Measurements from ENCODE around the gene SYNE1. TPM values are rescaled to one million over a fixed set of nuclear protein-coding genes. Genes with fewer than 3 reads are reported as not detected.

SYNE1 gene
- total and polyA plus RNA-seq, 4 donors = 10.2 to 105 (median 24.5) TPM

- no peak overlapping the region for H3K9ac ChIP-seq (ENCODE audit: low read depth in 1 of 2, low read length in 2 of 2)
Measured at GRCh38 chr6:152096863-152097496, 540.2 kb downstream of the SYNE1 start.

More at GRCh38 chr6:152096863-152097496, 540.2 kb downstream of the SYNE1 start:
- Histone ChIP-seq H3K4me3 (ENCODE audit: low read depth in 1 of 3, low read length in 3 of 3) (no peak overlapping the region), H3K4me1 (ENCODE audit: control insufficient read depth in 4 of 4, insufficient read depth in 4 of 4, low read length in 3 of 4) (peaks cover 0 to 3% (median 0%) of the 10 kb centered on the region in 4 donors), H3K36me3 (ENCODE audit: control insufficient read depth in 4 of 4, insufficient read depth in 3 of 4, low read depth in 1 of 4, low read length in 3 of 4) (peaks cover 0 to 35% (median 18%) of the 10 kb centered on the region in 4 donors), H3K9me3 (ENCODE audit: control insufficient read depth in 4 of 4, low read length in 3 of 4) (no peaks in the 10 kb centered on the region), H3K27ac (ENCODE audit: low read depth in 1 of 2, low read length in 2 of 2) (no peak overlapping the region), H3K27me3 (ENCODE audit: control insufficient read depth in 4 of 4, insufficient read depth in 4 of 4, low read length in 3 of 4) (no peaks in the 10 kb centered on the region)
- TF ChIP-seq NR2F2 (IDR thresholded peaks at IDR 0.05) (no peak), HNF4G (IDR thresholded peaks at IDR 0.05) (no peak), RAD21 (IDR thresholded peaks at IDR 0.05) (no peak), REST (IDR thresholded peaks at IDR 0.05) (no peak), YY1 (IDR thresholded peaks at IDR 0.05) (no peak), MAX (IDR thresholded peaks at IDR 0.05) (no peak), SP1 (IDR thresholded peaks at IDR 0.05) (no peak), EGR1 (IDR thresholded peaks at IDR 0.05; ENCODE audit: low read depth in 2 of 2) (no peak), FOXA2 (IDR thresholded peaks at IDR 0.05) (no peak), RXRA (IDR thresholded peaks at IDR 0.05) (no peak), HNF4A (conservative IDR thresholded peaks at IDR 0.05) (no peak), JUND (IDR thresholded peaks at IDR 0.05) (no peak), FOXA1 (IDR thresholded peaks at IDR 0.05) (no peak), TAF1 (conservative IDR thresholded peaks at IDR 0.05) (no peak), GABPA (IDR thresholded peaks at IDR 0.05 in 1 of 2, conservative IDR thresholded peaks at IDR 0.05 in 1 of 2) (no peak)
- TF ChIP-seq, protein P1, sequence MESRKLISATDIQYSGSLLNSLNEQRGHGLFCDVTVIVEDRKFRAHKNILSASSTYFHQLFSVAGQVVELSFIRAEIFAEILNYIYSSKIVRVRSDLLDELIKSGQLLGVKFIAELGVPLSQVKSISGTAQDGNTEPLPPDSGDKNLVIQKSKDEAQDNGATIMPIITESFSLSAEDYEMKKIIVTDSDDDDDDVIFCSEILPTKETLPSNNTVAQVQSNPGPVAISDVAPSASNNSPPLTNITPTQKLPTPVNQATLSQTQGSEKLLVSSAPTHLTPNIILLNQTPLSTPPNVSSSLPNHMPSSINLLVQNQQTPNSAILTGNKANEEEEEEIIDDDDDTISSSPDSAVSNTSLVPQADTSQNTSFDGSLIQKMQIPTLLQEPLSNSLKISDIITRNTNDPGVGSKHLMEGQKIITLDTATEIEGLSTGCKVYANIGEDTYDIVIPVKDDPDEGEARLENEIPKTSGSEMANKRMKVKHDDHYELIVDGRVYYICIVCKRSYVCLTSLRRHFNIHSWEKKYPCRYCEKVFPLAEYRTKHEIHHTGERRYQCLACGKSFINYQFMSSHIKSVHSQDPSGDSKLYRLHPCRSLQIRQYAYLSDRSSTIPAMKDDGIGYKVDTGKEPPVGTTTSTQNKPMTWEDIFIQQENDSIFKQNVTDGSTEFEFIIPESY (IDR thresholded peaks at IDR 0.05) = no peak
- TF ChIP-seq, protein P2, sequence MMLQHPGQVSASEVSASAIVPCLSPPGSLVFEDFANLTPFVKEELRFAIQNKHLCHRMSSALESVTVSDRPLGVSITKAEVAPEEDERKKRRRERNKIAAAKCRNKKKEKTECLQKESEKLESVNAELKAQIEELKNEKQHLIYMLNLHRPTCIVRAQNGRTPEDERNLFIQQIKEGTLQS (IDR thresholded peaks at IDR 0.05) = no peak
- TF ChIP-seq, protein P3, sequence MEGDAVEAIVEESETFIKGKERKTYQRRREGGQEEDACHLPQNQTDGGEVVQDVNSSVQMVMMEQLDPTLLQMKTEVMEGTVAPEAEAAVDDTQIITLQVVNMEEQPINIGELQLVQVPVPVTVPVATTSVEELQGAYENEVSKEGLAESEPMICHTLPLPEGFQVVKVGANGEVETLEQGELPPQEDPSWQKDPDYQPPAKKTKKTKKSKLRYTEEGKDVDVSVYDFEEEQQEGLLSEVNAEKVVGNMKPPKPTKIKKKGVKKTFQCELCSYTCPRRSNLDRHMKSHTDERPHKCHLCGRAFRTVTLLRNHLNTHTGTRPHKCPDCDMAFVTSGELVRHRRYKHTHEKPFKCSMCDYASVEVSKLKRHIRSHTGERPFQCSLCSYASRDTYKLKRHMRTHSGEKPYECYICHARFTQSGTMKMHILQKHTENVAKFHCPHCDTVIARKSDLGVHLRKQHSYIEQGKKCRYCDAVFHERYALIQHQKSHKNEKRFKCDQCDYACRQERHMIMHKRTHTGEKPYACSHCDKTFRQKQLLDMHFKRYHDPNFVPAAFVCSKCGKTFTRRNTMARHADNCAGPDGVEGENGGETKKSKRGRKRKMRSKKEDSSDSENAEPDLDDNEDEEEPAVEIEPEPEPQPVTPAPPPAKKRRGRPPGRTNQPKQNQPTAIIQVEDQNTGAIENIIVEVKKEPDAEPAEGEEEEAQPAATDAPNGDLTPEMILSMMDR (IDR thresholded peaks at IDR 0.05; ENCODE audit: low read depth, low read length, missing input control) = no peak
- no peak for DNase-seq (ENCODE audit: low spot score)
- 91% methylated on average over 5 of the region's 5 CpGs for WGBS
